GM12878 (cell line): ENCODE data around the gene NYAP1. TPM values are rescaled to one million over a fixed set of nuclear protein-coding genes. Genes with fewer than 3 reads are reported as not detected.

Experiments used
- BHLHE40 ChIP-seq, 2 experiments: fragments of 450-650 bp in 1 of 2; IDR thresholded peaks; 2 replicates each; pipeline ENCODE4 v1.6.1; 2011 to 2017; ENCODE audit warnings: low read depth in 2 of 2, borderline replicate concordance in 1 of 2, improper control_type of control experiment in 1 of 2, low read length in 1 of 2, mild to moderate bottlenecking in 1 of 2
- CBX3 ChIP-seq: fragments of 200-600 bp; sonication (generic); IDR thresholded peaks from 2 replicates; pipeline ENCODE4 v1.6.1; 2016; ENCODE audit warnings: low read depth, borderline replicate concordance
- FOXM1 ChIP-seq: IDR thresholded peaks from 2 replicates; pipeline ENCODE4 v1.6.1; 2012; ENCODE audit warnings: low read depth, mild to moderate bottlenecking, inconsistent platforms, low read length, moderate library complexity
- GABPA ChIP-seq: IDR thresholded peaks from 2 replicates; pipeline ENCODE4 v1.6.1; 2014; ENCODE audit warnings: antibody characterized with exemption, low read depth, mild to moderate bottlenecking, inconsistent platforms
- HDAC2 ChIP-seq: fragments of 200-600 bp; sonication (generic); IDR thresholded peaks from 2 replicates; pipeline ENCODE4 v1.6.1; 2017
- NBN ChIP-seq: fragments of 450-650 bp; IDR thresholded peaks from 2 replicates; pipeline ENCODE4 v1.6.1; 2016
- NFXL1 ChIP-seq: fragments of 450-650 bp; IDR thresholded peaks from 2 replicates; pipeline ENCODE4 v1.6.1; 2017; ENCODE audit warnings: antibody characterized with exemption, mild to moderate bottlenecking, borderline replicate concordance
- POLR2AphosphoS2 ChIP-seq: IDR thresholded peaks from 2 replicates; pipeline ENCODE4 v1.6.1; 2011; ENCODE audit warnings: low read depth, mild to moderate bottlenecking, low read length, improper control_type of control experiment, moderate library complexity
- RAD51 ChIP-seq: fragments of 450-650 bp; IDR thresholded peaks from 2 replicates; pipeline ENCODE4 v1.6.1; 2016; ENCODE audit warnings: moderate library complexity, mild to moderate bottlenecking, inconsistent platforms
- RCOR1 ChIP-seq: conservative IDR thresholded peaks from 2 replicates; pipeline ENCODE4 v1.6.1; 2012; ENCODE audit warnings: low read depth, low read length, improper control_type of control experiment
- SKIL ChIP-seq: fragments of 450-650 bp; IDR thresholded peaks from 2 replicates; pipeline ENCODE4 v1.6.1; 2017; ENCODE audit warnings: mild to moderate bottlenecking, low read depth, inconsistent platforms; ENCODE audit not compliant: poor library complexity, severe bottlenecking
- SP1 ChIP-seq: IDR thresholded peaks from one replicate; pipeline ENCODE4 v1.6.1; 2011; ENCODE audit warnings: low read depth, low read length
- STAT1 ChIP-seq: fragments of 450-650 bp; conservative IDR thresholded peaks from 2 replicates; pipeline ENCODE4 v1.6.1; 2014; ENCODE audit warnings: antibody characterized with exemption, mild to moderate bottlenecking
- TAF1 ChIP-seq: IDR thresholded peaks from 2 replicates; pipeline ENCODE4 v1.6.1; 2011; ENCODE audit warnings: mild to moderate bottlenecking, low read depth, low read length, borderline replicate concordance
- TBL1XR1 ChIP-seq: IDR thresholded peaks from 2 replicates; pipeline ENCODE4 v1.6.1; 2012; ENCODE audit warnings: low read depth, low read length, improper control_type of control experiment
- USF1 ChIP-seq: IDR thresholded peaks from 2 replicates; pipeline ENCODE4 v1.6.1; 2011; ENCODE audit warnings: borderline replicate concordance, low read depth, mild to moderate bottlenecking, moderate library complexity, mixed read lengths, low read length; ENCODE audit not compliant: insufficient read depth; ENCODE audit errors: extremely low read length
- WRNIP1 ChIP-seq: IDR thresholded peaks from 2 replicates; pipeline ENCODE4 v1.6.1; 2011; ENCODE audit warnings: low read depth, low read length, improper control_type of control experiment, borderline replicate concordance
- polyA plus RNA-seq, 11 experiments: library from polyadenylated mRNA; depleted of rRNA in 4 of 11; unstranded in 6 of 11; stranded (reverse) in 5 of 11; fragments of >200 nt; fragmentation: Nextera tagmentation in 4 of 11; fragmentation: Illumina TruSeq in 1 of 11; extraction: Ambion mirVana in 4 of 11; extraction: Trizol in 1 of 11; gene quantifications; 1 replicate in 1 of 11; 2 replicates in 10 of 11; pipeline versions ENCODE4 v1.2.1 to v1.2.3, GENCODE V29; 2011 to 2016; ENCODE audit warnings: inconsistent platforms in 2 of 11, missing spikeins in 2 of 11, low read depth in 1 of 11
- total RNA-seq, 4 experiments: library from RNA; depleted of rRNA in 3 of 4; stranded (reverse); fragments of >200 nt in 3 of 4; fragmentation: Illumina TruSeq in 1 of 4; extraction: Trizol in 1 of 4; gene quantifications; 2 replicates each; pipeline versions ENCODE4 v1.2.1 to v1.2.3, GENCODE V29; 2013 to 2021
- TF ChIP-seq, protein P1 (sequence below): fragments of 450-650 bp; IDR thresholded peaks from 2 replicates; pipeline ENCODE4 v1.6.1; 2014; ENCODE audit warnings: mild to moderate bottlenecking
- TF ChIP-seq, protein P2 (sequence below): IDR thresholded peaks from 2 replicates; pipeline ENCODE4 v1.6.1; 2011; ENCODE audit warnings: borderline replicate concordance, low read depth, mild to moderate bottlenecking, moderate library complexity, low read length; ENCODE audit not compliant: insufficient read depth, poor library complexity, severe bottlenecking
- TF ChIP-seq, protein P3 (sequence below): fragments of 450-650 bp; IDR thresholded peaks from 2 replicates; pipeline ENCODE4 v1.6.1; 2018; ENCODE audit warnings: borderline replicate concordance, mild to moderate bottlenecking; ENCODE audit not compliant: partially characterized antibody

The NYAP1 gene
- total and polyA plus RNA-seq, 10 of the 15 experiments (the other 5 are each of a cell fraction or from before 2014, with no cell fraction given) = 0.04 to 0.28 (median 0.11) TPM; not detected in 6

DNA sequence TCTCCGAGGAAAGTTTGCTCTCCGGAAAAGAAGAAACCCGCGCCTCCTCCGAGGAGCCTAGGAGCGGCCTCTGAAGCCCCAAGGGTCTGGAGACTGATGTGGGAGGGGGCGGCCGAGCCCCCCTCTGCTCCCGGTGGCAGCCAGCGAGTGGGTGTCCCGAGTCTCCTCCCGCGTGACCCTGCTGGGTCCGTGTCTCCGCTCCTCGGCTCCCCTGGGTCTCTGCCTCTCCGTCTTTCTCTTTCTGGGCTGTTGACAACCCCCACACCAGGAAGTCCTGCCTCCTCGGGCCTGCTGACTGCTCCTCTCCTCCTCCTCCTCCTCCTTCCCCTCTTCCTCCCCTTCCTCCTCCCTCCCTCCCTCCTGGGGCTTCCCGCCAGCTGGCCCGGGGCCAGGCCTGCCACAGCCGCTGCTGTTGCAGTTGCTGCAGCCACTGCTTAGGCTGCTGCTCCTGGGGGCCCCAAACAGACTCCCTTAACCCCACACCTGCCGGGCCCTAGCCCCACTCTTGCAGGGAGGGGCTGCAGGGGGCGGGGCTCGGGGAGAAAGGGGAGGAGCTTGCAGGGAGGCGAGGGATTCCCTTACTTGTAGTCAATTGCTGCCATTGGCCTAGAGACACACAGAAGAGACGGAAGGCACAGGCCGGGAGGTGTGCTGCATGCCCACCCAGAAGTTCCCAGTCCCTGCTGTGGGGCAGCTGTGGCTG lies 4.6 kb upstream of the NYAP1 start, which contains the start of gene TSC22D4 (continued):
- TF ChIP-seq SP1 (peak; percentile 66), RAD51 (peak; percentile 56; the same call in 1 of the 2 replicates), RCOR1 (no peak), WRNIP1 (no peak), FOXM1 (peak; percentile 56; the same call in 1 of the 2 replicates), BHLHE40 (IDR thresholded peaks at IDR 0.05; ENCODE audit: borderline replicate concordance in 1 of 2, low read depth in 2 of 2, low read length in 1 of 2) (peak; percentile 60 to 71; a peak in 3 of 4 replicates), TBL1XR1 (peak; percentile 50; the same call in 1 of the 2 replicates), TAF1 (peak; percentile 32; the same call in 1 of the 2 replicates), GABPA (peak; percentile 76), USF1 (peak; percentile 37), NBN (peak; percentile 98), SKIL (peak; percentile 65), STAT1 (no peak), NFXL1 (peak; percentile 100), CBX3 (no peak), POLR2AphosphoS2 (peak; percentile 86; the same call in 1 of the 2 replicates), HDAC2 (no peak)
- TF ChIP-seq, protein P1, sequence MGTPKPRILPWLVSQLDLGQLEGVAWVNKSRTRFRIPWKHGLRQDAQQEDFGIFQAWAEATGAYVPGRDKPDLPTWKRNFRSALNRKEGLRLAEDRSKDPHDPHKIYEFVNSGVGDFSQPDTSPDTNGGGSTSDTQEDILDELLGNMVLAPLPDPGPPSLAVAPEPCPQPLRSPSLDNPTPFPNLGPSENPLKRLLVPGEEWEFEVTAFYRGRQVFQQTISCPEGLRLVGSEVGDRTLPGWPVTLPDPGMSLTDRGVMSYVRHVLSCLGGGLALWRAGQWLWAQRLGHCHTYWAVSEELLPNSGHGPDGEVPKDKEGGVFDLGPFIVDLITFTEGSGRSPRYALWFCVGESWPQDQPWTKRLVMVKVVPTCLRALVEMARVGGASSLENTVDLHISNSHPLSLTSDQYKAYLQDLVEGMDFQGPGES = no peak
- TF ChIP-seq, protein P2, sequence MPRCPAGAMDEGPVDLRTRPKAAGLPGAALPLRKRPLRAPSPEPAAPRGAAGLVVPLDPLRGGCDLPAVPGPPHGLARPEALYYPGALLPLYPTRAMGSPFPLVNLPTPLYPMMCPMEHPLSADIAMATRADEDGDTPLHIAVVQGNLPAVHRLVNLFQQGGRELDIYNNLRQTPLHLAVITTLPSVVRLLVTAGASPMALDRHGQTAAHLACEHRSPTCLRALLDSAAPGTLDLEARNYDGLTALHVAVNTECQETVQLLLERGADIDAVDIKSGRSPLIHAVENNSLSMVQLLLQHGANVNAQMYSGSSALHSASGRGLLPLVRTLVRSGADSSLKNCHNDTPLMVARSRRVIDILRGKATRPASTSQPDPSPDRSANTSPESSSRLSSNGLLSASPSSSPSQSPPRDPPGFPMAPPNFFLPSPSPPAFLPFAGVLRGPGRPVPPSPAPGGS = peak; percentile 19
- TF ChIP-seq, protein P3, sequence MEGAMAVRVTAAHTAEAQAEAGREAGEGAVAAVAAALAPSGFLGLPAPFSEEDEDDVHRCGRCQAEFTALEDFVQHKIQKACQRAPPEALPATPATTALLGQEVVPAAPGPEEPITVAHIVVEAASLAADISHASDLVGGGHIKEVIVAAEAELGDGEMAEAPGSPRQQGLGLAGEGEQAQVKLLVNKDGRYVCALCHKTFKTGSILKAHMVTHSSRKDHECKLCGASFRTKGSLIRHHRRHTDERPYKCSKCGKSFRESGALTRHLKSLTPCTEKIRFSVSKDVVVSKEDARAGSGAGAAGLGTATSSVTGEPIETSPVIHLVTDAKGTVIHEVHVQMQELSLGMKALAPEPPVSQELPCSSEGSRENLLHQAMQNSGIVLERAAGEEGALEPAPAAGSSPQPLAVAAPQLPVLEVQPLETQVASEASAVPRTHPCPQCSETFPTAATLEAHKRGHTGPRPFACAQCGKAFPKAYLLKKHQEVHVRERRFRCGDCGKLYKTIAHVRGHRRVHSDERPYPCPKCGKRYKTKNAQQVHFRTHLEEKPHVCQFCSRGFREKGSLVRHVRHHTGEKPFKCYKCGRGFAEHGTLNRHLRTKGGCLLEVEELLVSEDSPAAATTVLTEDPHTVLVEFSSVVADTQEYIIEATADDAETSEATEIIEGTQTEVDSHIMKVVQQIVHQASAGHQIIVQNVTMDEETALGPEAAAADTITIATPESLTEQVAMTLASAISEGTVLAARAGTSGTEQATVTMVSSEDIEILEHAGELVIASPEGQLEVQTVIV = peak; percentile 86
